Parathyroid adenoma (tissue), 2 donors: ENCODE measurements around the gene ASTN2.

Experiments used
- H2AFZ ChIP-seq: fragments of 300-600 bp; sonication (generic); one replicate; pipeline ENCODE4 v1.7.0; 2017; ENCODE audit warnings: antibody characterized with exemption, mild to moderate bottlenecking
- H3K27ac ChIP-seq: fragments of 300-600 bp; sonication (generic); one replicate; pipeline ENCODE4 v1.7.0; 2017
- H3K27me3 ChIP-seq: fragments of 300-600 bp; sonication (generic); one replicate; pipeline ENCODE4 v1.7.0; 2017; ENCODE audit warnings: low read length; ENCODE audit not compliant: control insufficient read depth, insufficient read depth
- H3K36me3 ChIP-seq: fragments of 300-600 bp; sonication (generic); one replicate; pipeline ENCODE4 v1.7.0; 2017; ENCODE audit warnings: low read length; ENCODE audit not compliant: control insufficient read depth, insufficient read depth
- H3K4me1 ChIP-seq: fragments of 300-600 bp; sonication (generic); one replicate; pipeline ENCODE4 v1.7.0; 2017; ENCODE audit warnings: control low read depth
- H3K4me2 ChIP-seq: fragments of 300-600 bp; sonication (generic); one replicate; pipeline ENCODE4 v1.7.0; 2017; ENCODE audit warnings: low read length
- H3K4me3 ChIP-seq: fragments of 300-600 bp; sonication (generic); one replicate; pipeline ENCODE4 v1.7.0; 2017; ENCODE audit warnings: low read depth, low read length
- H3K79me2 ChIP-seq: fragments of 300-600 bp; sonication (generic); one replicate; pipeline ENCODE4 v1.7.0; 2017; ENCODE audit warnings: control low read depth
- H3K9ac ChIP-seq: fragments of 300-600 bp; sonication (generic); one replicate; pipeline ENCODE4 v1.7.0; 2017; ENCODE audit warnings: mild to moderate bottlenecking
- H3K9me3 ChIP-seq: fragments of 300-600 bp; sonication (generic); one replicate; pipeline ENCODE4 v1.7.0; 2017; ENCODE audit warnings: low read length; ENCODE audit not compliant: control insufficient read depth
- CTCF ChIP-seq: fragments of 300-600 bp; sonication (generic); IDR thresholded peaks from one replicate; pipeline ENCODE4 v1.7.0; 2017; ENCODE audit warnings: antibody characterized with exemption, mild to moderate bottlenecking
- donor health status: primary hyperparathyroidism.

The ASTN2 gene

GRCh38 chr9:116380496-116380995 is 1034.3 kb downstream of the ASTN2 start:
- Histone ChIP-seq H3K79me2 (no peaks in the 10 kb centered on the region), H3K9ac (no peak overlapping the region), H3K27me3 (no peaks in the 10 kb centered on the region), H3K4me1 (no peaks in the 10 kb centered on the region), H3K9me3 (no peaks in the 10 kb centered on the region), H3K4me2 (no peak overlapping the region), H3K27ac (no peak overlapping the region), H3K4me3 (no peak overlapping the region), H3K36me3 (no peaks in the 10 kb centered on the region), H2AFZ (no peak overlapping the region)
- TF ChIP-seq CTCF: no peak

GRCh38 chr9:116379821-116380220 is 1035.0 kb downstream of the ASTN2 start:
- Histone ChIP-seq H3K9me3 (no peaks in the 10 kb centered on the region), H3K4me2 (no peak overlapping the region), H3K27me3 (no peaks in the 10 kb centered on the region)

GRCh38 chr9:116378873-116379272 is 1036.0 kb downstream of the ASTN2 start:
- Histone ChIP-seq H3K4me1 (no peaks in the 10 kb centered on the region), H3K9me3 (no peaks in the 10 kb centered on the region), H3K79me2 (no peaks in the 10 kb centered on the region), H3K36me3 (no peaks in the 10 kb centered on the region), H3K9ac (no peak overlapping the region), H3K4me3 (no peak overlapping the region), H3K4me2 (no peak overlapping the region), H3K27me3 (no peaks in the 10 kb centered on the region), H2AFZ (no peak overlapping the region), H3K27ac (no peak overlapping the region)
- no peak for TF ChIP-seq CTCF

More at GRCh38 chr9:116379821-116380220, 1035.0 kb downstream of the ASTN2 start:
- H3K4me1 ChIP-seq: no peaks in the 10 kb centered on the region
- H3K4me3 ChIP-seq: no peak overlapping the region
- H3K79me2 ChIP-seq: no peaks in the 10 kb centered on the region
- no peak overlapping the region for H3K9ac ChIP-seq
- no peak overlapping the region for H2AFZ ChIP-seq
- H3K36me3 ChIP-seq: no peaks in the 10 kb centered on the region
- no peak for TF ChIP-seq CTCF
- no peak overlapping the region for H3K27ac ChIP-seq

- no peaks in the 10 kb centered on the region for H3K9me3 ChIP-seq
- H3K79me2 ChIP-seq: no peaks in the 10 kb centered on the region
- no peak overlapping the region for H2AFZ ChIP-seq
- no peaks in the 10 kb centered on the region for H3K4me1 ChIP-seq
- no peaks in the 10 kb centered on the region for H3K36me3 ChIP-seq
- H3K9ac ChIP-seq: no peak overlapping the region
- TF ChIP-seq CTCF: no peak
- no peak overlapping the region for H3K4me3 ChIP-seq
- no peak overlapping the region for H3K4me2 ChIP-seq
- no peak overlapping the region for H3K27ac ChIP-seq
- no peaks in the 10 kb centered on the region for H3K27me3 ChIP-seq
Observed at GRCh38 chr9:116377179-116377798, 1037.6 kb downstream of the ASTN2 start.
